D721Med (cell line): ENCODE data around the gene TFAM.

Experiments
- DNase-seq: peaks from one replicate; pipeline ENCODE4 v3.0.0; 2011; ENCODE audit warnings: low spot score; ENCODE audit not compliant: insufficient read length
- FAIRE-seq: peaks from 2 replicates; lab custom pipeline; 2011; peaks lifted over from hg19 to GRCh38; lab: Jason Lieb, UNC
- TF ChIP-seq, protein P1 (sequence below): IDR thresholded peaks from 2 replicates; pipeline ENCODE4 v1.5.1; 2012; ENCODE audit warnings: mild to moderate bottlenecking, control low read depth; ENCODE audit not compliant: insufficient read depth; ENCODE audit errors: missing control alignments

Gene TFAM

DNA sequence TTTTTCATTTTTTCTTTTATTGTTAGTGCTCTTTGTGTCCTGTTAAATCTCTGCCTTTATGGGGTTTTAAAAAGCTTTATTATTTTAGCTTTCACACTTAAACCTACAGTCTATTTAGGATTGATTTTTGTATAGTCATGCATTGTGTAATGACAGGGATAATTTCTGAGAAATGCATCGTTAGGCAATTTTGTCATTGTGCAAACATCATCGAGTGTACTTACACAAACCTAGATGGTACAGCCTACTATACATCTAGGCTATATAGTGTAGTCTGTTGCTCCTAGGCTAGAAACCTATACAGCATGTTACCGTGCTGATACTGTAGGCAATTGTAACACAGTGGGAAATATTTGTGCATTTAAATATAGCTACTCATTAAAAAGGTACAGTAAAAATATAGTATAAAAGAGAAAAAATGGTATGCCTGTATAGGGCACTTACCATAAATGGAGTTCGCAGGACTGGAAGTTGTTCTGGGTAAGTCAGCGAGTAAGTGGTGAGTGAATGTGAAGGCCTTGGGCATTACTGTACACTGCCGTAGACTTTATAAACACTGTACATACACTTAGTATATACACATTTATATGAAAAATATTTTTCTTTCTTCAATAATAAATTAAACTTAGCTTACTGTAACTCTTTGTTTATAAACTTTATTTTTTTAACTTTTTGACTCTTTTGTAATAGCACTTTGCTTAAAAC, 34.4 kb upstream of the TFAM start:
- no peak for DNase-seq
- peak; percentile 6 for FAIRE-seq

DNA sequence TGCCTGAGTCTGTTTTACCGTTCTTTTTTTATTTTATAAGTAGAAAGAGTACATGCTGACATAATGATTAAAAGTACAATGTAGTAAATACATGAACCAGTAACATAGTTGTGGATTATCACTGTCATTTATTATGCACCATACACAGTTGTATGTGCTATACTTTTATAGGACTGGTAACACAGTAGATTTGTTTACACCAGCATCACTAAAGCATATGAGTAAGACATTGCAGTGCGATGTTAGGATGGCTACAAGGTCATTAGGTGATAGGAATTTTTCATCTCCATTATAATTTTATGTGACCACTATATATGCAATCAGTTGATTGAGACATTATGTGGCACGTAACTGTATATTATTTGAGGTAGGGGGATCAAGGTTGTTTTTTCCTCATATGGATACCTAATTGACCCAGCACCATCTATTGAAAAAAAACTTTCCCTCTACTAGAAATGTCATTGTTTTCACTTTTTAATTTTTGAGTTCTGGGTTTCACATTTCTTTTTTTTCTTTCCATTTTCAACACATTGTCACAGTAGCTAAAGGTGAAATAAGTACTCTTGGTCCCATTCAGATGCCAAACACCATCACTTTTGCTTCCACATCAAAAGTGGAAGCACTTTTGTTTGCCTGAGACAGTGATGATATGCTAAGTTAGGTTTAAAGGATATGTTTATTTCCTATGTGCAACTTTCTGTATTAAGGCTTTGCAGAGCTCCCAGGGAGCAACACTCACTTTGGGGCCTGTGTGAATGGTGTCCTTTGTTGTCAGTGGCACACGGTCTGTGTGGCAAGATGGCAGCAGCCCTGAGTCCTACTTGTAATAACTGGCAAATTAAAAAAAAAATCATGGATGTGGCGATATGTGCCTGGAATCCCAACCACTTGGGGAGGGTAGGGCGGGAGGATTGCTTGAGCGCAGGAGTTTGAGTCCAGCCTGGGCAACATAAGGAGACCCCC, 33.3 kb upstream of the TFAM start:
- FAIRE-seq: peak; percentile 67
- DNase-seq: no peak
- TF ChIP-seq, protein P1, sequence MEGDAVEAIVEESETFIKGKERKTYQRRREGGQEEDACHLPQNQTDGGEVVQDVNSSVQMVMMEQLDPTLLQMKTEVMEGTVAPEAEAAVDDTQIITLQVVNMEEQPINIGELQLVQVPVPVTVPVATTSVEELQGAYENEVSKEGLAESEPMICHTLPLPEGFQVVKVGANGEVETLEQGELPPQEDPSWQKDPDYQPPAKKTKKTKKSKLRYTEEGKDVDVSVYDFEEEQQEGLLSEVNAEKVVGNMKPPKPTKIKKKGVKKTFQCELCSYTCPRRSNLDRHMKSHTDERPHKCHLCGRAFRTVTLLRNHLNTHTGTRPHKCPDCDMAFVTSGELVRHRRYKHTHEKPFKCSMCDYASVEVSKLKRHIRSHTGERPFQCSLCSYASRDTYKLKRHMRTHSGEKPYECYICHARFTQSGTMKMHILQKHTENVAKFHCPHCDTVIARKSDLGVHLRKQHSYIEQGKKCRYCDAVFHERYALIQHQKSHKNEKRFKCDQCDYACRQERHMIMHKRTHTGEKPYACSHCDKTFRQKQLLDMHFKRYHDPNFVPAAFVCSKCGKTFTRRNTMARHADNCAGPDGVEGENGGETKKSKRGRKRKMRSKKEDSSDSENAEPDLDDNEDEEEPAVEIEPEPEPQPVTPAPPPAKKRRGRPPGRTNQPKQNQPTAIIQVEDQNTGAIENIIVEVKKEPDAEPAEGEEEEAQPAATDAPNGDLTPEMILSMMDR: no peak

More for the DNA sequence above, 34.4 kb upstream of the TFAM start:
- TF ChIP-seq, protein P1: no peak

DNA sequence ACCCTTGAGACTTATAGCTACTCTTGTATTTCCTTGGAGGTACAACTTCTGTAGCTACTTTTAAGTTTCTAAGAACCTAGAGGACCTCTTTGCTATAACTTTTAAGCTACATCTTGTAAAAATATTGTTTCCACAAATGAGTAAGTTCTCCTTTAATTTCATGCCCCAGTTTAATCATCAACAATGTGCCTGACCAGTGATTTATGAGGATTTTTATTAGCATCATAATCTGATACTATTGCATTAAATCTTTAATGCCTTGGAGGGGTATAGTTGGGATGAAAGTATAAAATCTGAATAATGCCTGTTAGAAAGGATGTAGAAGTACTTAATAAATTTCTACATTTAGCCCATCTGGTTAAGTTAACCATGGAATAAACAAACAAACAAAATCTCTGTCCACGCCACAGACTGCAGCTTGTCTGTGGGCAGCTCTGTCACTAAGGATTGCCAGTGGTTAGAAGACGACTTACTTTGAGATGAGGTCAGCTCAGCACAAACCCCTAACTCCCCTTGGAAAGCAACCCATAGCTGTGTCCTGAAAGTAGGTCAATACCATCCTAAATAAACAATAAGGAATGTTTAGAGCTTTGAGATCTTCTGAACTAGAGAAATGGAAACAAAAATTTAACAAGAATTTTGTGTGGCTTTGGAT, 32.1 kb upstream of the TFAM start:
- TF ChIP-seq, protein P1: no peak
- DNase-seq (no peak), FAIRE-seq (peak; percentile 11)

DNA sequence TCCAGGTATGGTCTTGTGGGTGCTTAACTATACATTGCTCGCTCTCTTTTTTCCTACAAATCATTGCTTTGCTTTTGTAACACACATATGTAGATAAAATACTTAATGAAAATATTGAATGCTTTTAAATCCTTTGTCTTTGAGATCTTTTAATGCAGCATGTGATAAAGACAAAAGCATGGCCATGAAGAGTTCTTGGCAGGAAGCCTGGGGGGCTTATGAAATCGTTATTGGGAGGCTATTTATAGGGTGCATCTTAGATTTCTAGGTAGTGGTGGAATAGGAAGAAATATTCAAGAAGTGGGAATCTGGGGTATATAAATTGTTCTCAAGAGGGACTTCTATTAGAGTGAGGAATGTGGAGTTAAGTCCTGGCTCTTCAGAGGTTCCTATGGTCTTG, 28.5 kb upstream of the TFAM start:
- TF ChIP-seq, protein P1: no peak
- no peak for FAIRE-seq
- no peak for DNase-seq

DNA sequence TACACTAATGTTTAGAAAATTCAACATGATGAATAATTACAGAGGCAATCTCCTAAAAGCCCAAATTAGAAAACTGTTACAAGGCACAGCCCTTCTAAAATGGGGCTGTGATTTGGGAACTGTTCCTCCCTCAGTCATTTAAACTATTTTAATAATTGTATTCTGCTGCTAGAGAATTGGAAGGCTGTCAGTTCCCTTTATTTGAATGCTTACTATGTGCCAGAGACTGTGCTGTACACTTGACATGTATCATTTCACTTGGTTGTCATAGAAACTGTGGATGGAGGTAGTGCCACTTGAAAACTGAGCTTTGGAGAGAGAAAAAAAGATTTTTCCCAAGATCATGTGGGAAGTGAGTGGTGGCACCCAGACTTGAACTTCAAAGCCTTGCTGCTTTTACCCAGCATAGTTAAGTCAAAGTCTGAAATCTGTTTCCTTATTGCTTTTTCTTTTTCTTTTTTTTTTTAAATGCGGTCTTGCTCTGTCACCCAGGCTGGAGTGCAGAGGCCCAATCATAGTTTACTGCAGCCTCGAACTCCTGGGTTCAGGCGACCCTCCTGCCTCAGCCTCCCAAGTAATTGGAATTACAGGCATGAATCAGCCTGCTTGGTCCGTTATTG, 26.8 kb upstream of the TFAM start:
- FAIRE-seq (no peak), DNase-seq (no peak)
- TF ChIP-seq, protein P1: no peak

DNA sequence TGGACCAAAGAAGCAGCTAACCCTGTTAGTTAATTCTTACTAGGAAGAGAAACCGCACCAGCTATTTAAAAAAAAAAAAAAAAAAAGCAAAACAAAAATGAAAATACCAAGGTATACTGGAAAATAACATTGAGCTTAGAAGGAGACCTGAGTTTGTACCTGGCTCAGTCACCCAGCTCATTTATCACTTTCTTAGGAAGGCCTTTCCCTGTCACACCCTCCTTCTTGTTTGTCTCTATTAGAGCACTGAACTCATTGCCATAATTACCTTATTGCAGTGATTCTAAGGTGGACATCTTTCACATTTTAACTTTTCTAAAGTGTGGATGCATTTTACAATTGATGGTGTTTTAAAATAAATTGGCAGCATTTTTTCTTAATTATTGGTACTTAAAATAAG, 26.3 kb upstream of the TFAM start:
- FAIRE-seq: no peak
- TF ChIP-seq, protein P1: no peak
- DNase-seq: no peak
